ENCODE data around the gene COMTD1. TPM values are rescaled to one million over a fixed set of nuclear protein-coding genes. Genes with fewer than 3 reads are reported as not detected.

Gene COMTD1
- total RNA-seq, 3 donors from 2014 or later (not counting 1 experiment from before 2014, with no cell fraction given): 19.9 to 25.1 (median 20.1) TPM

GRCh38 chr10:75210282-75211006, 25.3 kb downstream of the COMTD1 start, which contains the start of gene VDAC2:
VDAC2 (plus strand) TSS chr10:75210796; CDS start chr10:75211159, 363 bp downstream.
- Histone ChIP-seq H3K27me3 (ENCODE audit: control insufficient read depth, insufficient read depth, low read length) (no peaks in the 10 kb centered on the region), H3K9me3 (ENCODE audit: control insufficient read depth, insufficient read depth, low read length) (no peaks in the 10 kb centered on the region), H3K4me3 (ENCODE audit: low read length) (peak within 1 kb of the TSS; percentile 97), H3K4me1 (ENCODE audit: control insufficient read depth, insufficient read depth, low read length) (peaks cover 18% of the 10 kb centered on the region), H3K27ac (ENCODE audit: low read length) (peak within 1 kb of the TSS; percentile 100), H3K36me3 (ENCODE audit: control insufficient read depth, insufficient read depth, low read length) (peaks cover 26% of the 10 kb centered on the region)
- peaks cover 16 to 28% of the 10 kb centered on the region in 2 donors for H3K4me1 Mint-ChIP-seq
- peak within 1 kb of the TSS; percentile 100 for H3K4me3 Mint-ChIP-seq
- no peaks in the 10 kb centered on the region for H3K36me3 Mint-ChIP-seq
- peak; percentile 89 to 96 (median 90) for ATAC-seq
- H3K27ac Mint-ChIP-seq: peak within 1 kb of the TSS; percentile 95 to 99
- no peak for TF ChIP-seq CTCF (IDR thresholded peaks at IDR 0.05)
- DNase-seq: peak; percentile 98
- intact Hi-C loops (cut with micrococcal nuclease): loop anchor here (1.0 to 2.0 kb wide), 5 partner anchors 20 to 1034 kb away; partner anchors contain the start of gene KAT6B
- no peaks in the 10 kb centered on the region for H3K9me3 Mint-ChIP-seq
- under 1% methylated on average over 80 of the region's 80 CpGs for WGBS (ENCODE audit: insufficient coverage)
- H3K27me3 Mint-ChIP-seq (ENCODE audit: low read depth in 2 of 2): no peaks in the 10 kb centered on the region

- peaks cover 22% of the 10 kb centered on the region for H3K36me3 ChIP-seq (ENCODE audit: control insufficient read depth, insufficient read depth, low read length)
- no peaks in the 10 kb centered on the region for H3K9me3 Mint-ChIP-seq
- DNase-seq (peak in 1 of 2 donors; percentile 90), ATAC-seq (peak; percentile 39 to 67 (median 49))
- H3K27ac ChIP-seq (ENCODE audit: low read length): peak overlapping the region; percentile 100
- no peak for TF ChIP-seq CTCF (IDR thresholded peaks at IDR 0.05)
- peak overlapping the region; percentile 95 to 99 for H3K27ac Mint-ChIP-seq
- H3K4me3 Mint-ChIP-seq: peak overlapping the region; percentile 100
- no peaks in the 10 kb centered on the region for H3K27me3 Mint-ChIP-seq (ENCODE audit: low read depth in 2 of 2)
- H3K27me3 ChIP-seq (ENCODE audit: control insufficient read depth, insufficient read depth, low read length): no peaks in the 10 kb centered on the region
- peaks cover 18% of the 10 kb centered on the region for H3K4me1 ChIP-seq (ENCODE audit: control insufficient read depth, insufficient read depth, low read length)
- intact Hi-C loops (cut with micrococcal nuclease): loop anchor here (1.0 to 2.0 kb wide), 4 partner anchors 21 to 1033 kb away; partner anchors contain the start of gene KAT6B
- H3K4me3 ChIP-seq (ENCODE audit: low read length): peak overlapping the region; percentile 97
- no peaks in the 10 kb centered on the region for H3K9me3 ChIP-seq (ENCODE audit: control insufficient read depth, insufficient read depth, low read length)
- H3K36me3 Mint-ChIP-seq: no peaks in the 10 kb centered on the region
- under 1% methylated on average over 19 of the region's 19 CpGs for WGBS (ENCODE audit: insufficient coverage)
- peaks cover 16 to 28% of the 10 kb centered on the region in 2 donors for H3K4me1 Mint-ChIP-seq
Observed at GRCh38 chr10:75209921-75210281, 25.9 kb downstream of the COMTD1 start.

- peak overlapping the region; percentile 100 for H3K4me3 Mint-ChIP-seq
- H3K27ac ChIP-seq (ENCODE audit: low read length): peak overlapping the region; percentile 100
- peaks cover 18% of the 10 kb centered on the region for H3K4me1 ChIP-seq (ENCODE audit: control insufficient read depth, insufficient read depth, low read length)
- H3K9me3 ChIP-seq (ENCODE audit: control insufficient read depth, insufficient read depth, low read length): no peaks in the 10 kb centered on the region
- H3K36me3 ChIP-seq (ENCODE audit: control insufficient read depth, insufficient read depth, low read length): peaks cover 18% of the 10 kb centered on the region
- H3K4me1 Mint-ChIP-seq: peaks cover 16 to 28% of the 10 kb centered on the region in 2 donors
- TF ChIP-seq CTCF (IDR thresholded peaks at IDR 0.05): no peak
- no peak for DNase-seq
- no peak for ATAC-seq
- peak overlapping the region; percentile 97 for H3K4me3 ChIP-seq (ENCODE audit: low read length)
- no peaks in the 10 kb centered on the region for H3K27me3 Mint-ChIP-seq (ENCODE audit: low read depth in 2 of 2)
- no peaks in the 10 kb centered on the region for H3K9me3 Mint-ChIP-seq
- peak overlapping the region; percentile 95 to 99 for H3K27ac Mint-ChIP-seq
- H3K36me3 Mint-ChIP-seq: no peaks in the 10 kb centered on the region
- no peaks in the 10 kb centered on the region for H3K27me3 ChIP-seq (ENCODE audit: control insufficient read depth, insufficient read depth, low read length)
- intact Hi-C loops (cut with micrococcal nuclease): no loop called here
- WGBS (ENCODE audit: insufficient coverage): 79% methylated on average over 12 of the region's 16 CpGs
Observed at GRCh38 chr10:75209086-75209920, 26.5 kb downstream of the COMTD1 start.

All from natural killer cell (primary cell).